HG03457 (cell line): ENCODE data around the gene SAFB2.

Experiments used
- ATAC-seq: cut with Tn5 transposase; IDR thresholded peaks from one replicate; pipeline ENCODE4 v1.9.1; 2021; ENCODE audit warnings: moderate number of reproducible peaks; ENCODE audit not compliant: unreplicated experiment

Gene SAFB2

GRCh38 chr19:5553892-5554291 is 68.7 kb downstream of the SAFB2 start:
- no peak for ATAC-seq

- no peak for ATAC-seq
Measured at GRCh38 chr19:5547881-5548280, 74.7 kb downstream of the SAFB2 start.

GRCh38 chr19:5545984-5546383 is 76.6 kb downstream of the SAFB2 start:
- ATAC-seq = no peak

GRCh38 chr19:5545051-5545450 is 77.5 kb downstream of the SAFB2 start:
- ATAC-seq = no peak

- ATAC-seq = no peak
Measured at GRCh38 chr19:5542665-5543064, 79.9 kb downstream of the SAFB2 start.

GRCh38 chr19:5541456-5541855 is 81.1 kb downstream of the SAFB2 start:
- no peak for ATAC-seq

GRCh38 chr19:5540208-5540607 is 82.4 kb downstream of the SAFB2 start:
- no peak for ATAC-seq

GRCh38 chr19:5537870-5538269 is 84.7 kb downstream of the SAFB2 start:
- ATAC-seq = no peak
